DOHH2 (cell line): ENCODE results near the gene SCN5A.

Experiments used
- H3F3A ChIP-seq: fragments of 200-600 bp; sonication (generic), shearing (Covaris generic); 2 replicates; pipeline ENCODE4 v1.6.0; 2016; ENCODE audit warnings: antibody characterized with exemption, mild to moderate bottlenecking; ENCODE audit not compliant: control insufficient read depth, insufficient read depth
- H3K27ac ChIP-seq: fragments of 200-600 bp; sonication (generic); 2 replicates; pipeline ENCODE4 v1.5.1; 2014; ENCODE audit warnings: low read depth, mild to moderate bottlenecking, low read length, moderate library complexity
- H3K27me3 ChIP-seq: fragments of 200-600 bp; sonication (generic); 2 replicates; pipeline ENCODE4 v1.6.1; 2014; ENCODE audit warnings: mild to moderate bottlenecking, low read length, mixed read lengths; ENCODE audit not compliant: control insufficient read depth
- H3K36me3 ChIP-seq: fragments of 200-600 bp; sonication (generic); 2 replicates; pipeline ENCODE4 v1.6.1; 2014; ENCODE audit warnings: mild to moderate bottlenecking, low read length, moderate library complexity, mixed read lengths; ENCODE audit not compliant: control insufficient read depth
- H3K4me1 ChIP-seq: fragments of 200-600 bp; sonication (generic); 2 replicates; pipeline ENCODE4 v1.6.1; 2014; ENCODE audit warnings: mild to moderate bottlenecking, low read length, mixed read lengths; ENCODE audit not compliant: control insufficient read depth
- H3K4me2 ChIP-seq: fragments of 200-600 bp; sonication (generic); 2 replicates; pipeline ENCODE4 v1.6.0; 2014; ENCODE audit warnings: mild to moderate bottlenecking, low read length, moderate library complexity
- H3K4me3 ChIP-seq: fragments of 200-600 bp; sonication (generic); 2 replicates; pipeline ENCODE4 v1.5.1; 2014; ENCODE audit warnings: mild to moderate bottlenecking, low read length, mixed read lengths
- H3K79me2 ChIP-seq: fragments of 200-600 bp; sonication (generic); 2 replicates; pipeline ENCODE4 v1.6.1; 2014; ENCODE audit warnings: mild to moderate bottlenecking, low read length, mixed read lengths; ENCODE audit not compliant: control insufficient read depth
- H3K9me2 ChIP-seq: fragments of 200-600 bp; sonication (generic); replicated peaks from 2 replicates; pipeline ENCODE4 v1.6.1; 2014; ENCODE audit warnings: mild to moderate bottlenecking, low read length, mixed read lengths; ENCODE audit not compliant: control insufficient read depth
- H3K9me3 ChIP-seq: fragments of 200-600 bp; sonication (generic); 2 replicates; pipeline ENCODE4 v1.6.1; 2014; ENCODE audit warnings: antibody characterized with exemption, low read length, mixed read lengths; ENCODE audit not compliant: control insufficient read depth, insufficient read depth
- H4K20me1 ChIP-seq: fragments of 200-600 bp; sonication (generic); 2 replicates; pipeline ENCODE4 v1.6.0; 2014; ENCODE audit warnings: low read depth, mild to moderate bottlenecking, antibody characterized with exemption, low read length, moderate library complexity; ENCODE audit not compliant: control insufficient read depth, insufficient read depth
- CTCF ChIP-seq: fragments of 200-600 bp; sonication (generic); IDR thresholded peaks from one replicate; pipeline ENCODE4 v1.5.1; 2014; ENCODE audit warnings: antibody characterized with exemption, mild to moderate bottlenecking, low read depth, low read length; ENCODE audit not compliant: poor library complexity, severe bottlenecking
- EZH2phosphoT487 ChIP-seq: fragments of 200-600 bp; sonication (generic); IDR thresholded peaks from 2 replicates; pipeline ENCODE4 v1.6.1; 2017; ENCODE audit warnings: borderline replicate concordance, mild to moderate bottlenecking, antibody characterized with exemption, low read length, moderate library complexity, mixed read lengths

The SCN5A gene

GRCh38 chr3:38521391-38521987 is 128.0 kb downstream of the SCN5A start:
- H3F3A ChIP-seq: no peaks in the 10 kb centered on the region
- H3K9me2 ChIP-seq: no peaks in the 10 kb centered on the region
- no peaks in the 10 kb centered on the region for H3K4me1 ChIP-seq
- 0 out of 2 replicates have a peak, but pooled peaks cover 6% of the 10 kb centered on the region for H4K20me1 ChIP-seq
- H3K79me2 ChIP-seq: no peaks in the 10 kb centered on the region
- TF ChIP-seq CTCF: peak; percentile 97
- no peak for TF ChIP-seq EZH2phosphoT487
- no peaks in the 10 kb centered on the region for H3K9me3 ChIP-seq
- no peak overlapping the region for H3K4me3 ChIP-seq
- H3K36me3 ChIP-seq: peaks cover 35% of the 10 kb centered on the region
- H3K27ac ChIP-seq: no peak overlapping the region
- no peak overlapping the region for H3K4me2 ChIP-seq
- H3K27me3 ChIP-seq: no peaks in the 10 kb centered on the region

GRCh38 chr3:38519651-38520050 is 129.8 kb downstream of the SCN5A start:
- no peak overlapping the region for H3K4me2 ChIP-seq
- H3K27me3 ChIP-seq: no peaks in the 10 kb centered on the region
- H4K20me1 ChIP-seq: 0 out of 2 replicates have a peak, but pooled peaks cover 6% of the 10 kb centered on the region
- no peaks in the 10 kb centered on the region for H3K4me1 ChIP-seq
- no peak overlapping the region for H3K4me3 ChIP-seq
- H3F3A ChIP-seq: no peaks in the 10 kb centered on the region
- H3K9me2 ChIP-seq: no peaks in the 10 kb centered on the region
- H3K79me2 ChIP-seq: no peaks in the 10 kb centered on the region
- H3K36me3 ChIP-seq: peaks cover 31% of the 10 kb centered on the region
- H3K9me3 ChIP-seq: no peaks in the 10 kb centered on the region
- H3K27ac ChIP-seq: no peak overlapping the region
- TF ChIP-seq CTCF: no peak
- TF ChIP-seq EZH2phosphoT487: no peak

GRCh38 chr3:38519000-38519399 is 130.5 kb downstream of the SCN5A start:
- Histone ChIP-seq H3K9me2 (no peaks in the 10 kb centered on the region), H3F3A (no peaks in the 10 kb centered on the region), H3K27ac (no peak overlapping the region), H3K4me1 (no peaks in the 10 kb centered on the region), H3K4me3 (no peak overlapping the region), H3K79me2 (no peaks in the 10 kb centered on the region), H4K20me1 (0 out of 2 replicates have a peak, but pooled peaks cover 6% of the 10 kb centered on the region), H3K4me2 (no peak overlapping the region), H3K9me3 (no peaks in the 10 kb centered on the region), H3K36me3 (peaks cover 27% of the 10 kb centered on the region), H3K27me3 (no peaks in the 10 kb centered on the region)
- TF ChIP-seq EZH2phosphoT487: no peak
- no peak for TF ChIP-seq CTCF
